ENCODE data around the gene C1QTNF5.

Gene C1QTNF5

GRCh38 chr11:119319700-119320239 lies 20.9 kb downstream of the C1QTNF5 start:
- peak overlapping the region; percentile 91 for H3K27ac ChIP-seq (ENCODE audit: low read depth, low read length)
- no peak overlapping the region for H3K23ac ChIP-seq (ENCODE audit: low read length)
- peak overlapping the region; percentile 11 for H2AK5ac ChIP-seq (ENCODE audit: low read length)
- no peak overlapping the region for H3K9ac ChIP-seq (ENCODE audit: low read length)
- WGBS (ENCODE audit: extremely low coverage, insufficient coverage, insufficient read length): no CpG with 5 or more reads among the region's 11 CpGs
- H3K4me1 ChIP-seq (ENCODE audit: control insufficient read depth in 1 of 2, insufficient read depth in 2 of 2, low read length in 2 of 2): peaks cover 59% of the 10 kb centered on the region in 2 experiments
- peak overlapping the region; percentile 73 for H4K8ac ChIP-seq (ENCODE audit: low read depth, low read length)
- no peaks in the 10 kb centered on the region for H3K9me3 ChIP-seq (ENCODE audit: insufficient read depth, low read depth, low read length)
- H3K79me1 ChIP-seq (ENCODE audit: low read length): peaks cover 49% of the 10 kb centered on the region
- H3K4ac ChIP-seq (ENCODE audit: low read depth, low read length): no peak overlapping the region
- H2AFZ ChIP-seq (ENCODE audit: insufficient read depth, low read length, poor library complexity): no peak overlapping the region
- H3K14ac ChIP-seq (ENCODE audit: low read length): peak overlapping the region; percentile 1
- peaks cover 2% of the 10 kb centered on the region in 2 experiments for H3K36me3 ChIP-seq (ENCODE audit: control insufficient read depth in 1 of 2, insufficient read depth in 2 of 2, low read length in 2 of 2)
- H2BK12ac ChIP-seq (ENCODE audit: low read length): peak overlapping the region; percentile 78
- peak overlapping the region; percentile 9 for H2BK120ac ChIP-seq (ENCODE audit: insufficient read depth, low read length, poor library complexity)
- peaks cover 6% of the 10 kb centered on the region for H3K27me3 ChIP-seq (ENCODE audit: insufficient read depth, low read length)
- H3K4me3 ChIP-seq (ENCODE audit: low read depth, low read length): no peak overlapping the region
- no peak overlapping the region for H4K12ac ChIP-seq (ENCODE audit: low read depth, low read length)
- peak overlapping the region; percentile 84 for H4K91ac ChIP-seq (ENCODE audit: low read depth, low read length)
- H3K79me2 ChIP-seq (ENCODE audit: control insufficient read depth, insufficient read depth, low read length, poor library complexity): peaks cover 5% of the 10 kb centered on the region
- peak overlapping the region; percentile 4 for H3K18ac ChIP-seq (ENCODE audit: low read length)
- no peak overlapping the region for H3K4me2 ChIP-seq (ENCODE audit: low read length)
- H2BK5ac ChIP-seq (ENCODE audit: low read depth, low read length, poor library complexity): peak overlapping the region; percentile 60
- no peak for DNase-seq

- no peak overlapping the region for H3K23ac ChIP-seq (ENCODE audit: low read length)
- peak overlapping the region; percentile 31 for H2AFZ ChIP-seq (ENCODE audit: insufficient read depth, low read length, poor library complexity)
- peak overlapping the region; percentile 19 for H3K4me2 ChIP-seq (ENCODE audit: low read length)
- H3K14ac ChIP-seq (ENCODE audit: low read length): peak overlapping the region; percentile 51
- H2BK5ac ChIP-seq (ENCODE audit: low read depth, low read length, poor library complexity): peak overlapping the region; percentile 60
- peak overlapping the region; percentile 56 for H4K12ac ChIP-seq (ENCODE audit: low read depth, low read length)
- peak overlapping the region; percentile 50 for H2AK5ac ChIP-seq (ENCODE audit: low read length)
- peaks cover 7% of the 10 kb centered on the region in 2 experiments for H3K36me3 ChIP-seq (ENCODE audit: control insufficient read depth in 1 of 2, insufficient read depth in 2 of 2, low read length in 2 of 2)
- peaks cover 49% of the 10 kb centered on the region for H3K79me1 ChIP-seq (ENCODE audit: low read length)
- peak overlapping the region; percentile 84 for H4K91ac ChIP-seq (ENCODE audit: low read depth, low read length)
- no peak overlapping the region for H3K4me3 ChIP-seq (ENCODE audit: low read depth, low read length)
- peak overlapping the region; percentile 68 for H3K18ac ChIP-seq (ENCODE audit: low read length)
- H2BK12ac ChIP-seq (ENCODE audit: low read length): peak overlapping the region; percentile 78
- DNase-seq: peak in 1 of 2 donors; percentile 99
- H3K79me2 ChIP-seq (ENCODE audit: control insufficient read depth, insufficient read depth, low read length, poor library complexity): peaks cover 5% of the 10 kb centered on the region
- peak overlapping the region; percentile 91 for H3K27ac ChIP-seq (ENCODE audit: low read depth, low read length)
- no peaks in the 10 kb centered on the region for H3K9me3 ChIP-seq (ENCODE audit: insufficient read depth, low read depth, low read length)
- no peak overlapping the region for H3K9ac ChIP-seq (ENCODE audit: low read length)
- H4K8ac ChIP-seq (ENCODE audit: low read depth, low read length): peak overlapping the region; percentile 73
- peaks cover 6% of the 10 kb centered on the region for H3K27me3 ChIP-seq (ENCODE audit: insufficient read depth, low read length)
- peaks cover 60 to 61% of the 10 kb centered on the region in 2 experiments for H3K4me1 ChIP-seq (ENCODE audit: control insufficient read depth in 1 of 2, insufficient read depth in 2 of 2, low read length in 2 of 2)
- peak overlapping the region; percentile 9 for H2BK120ac ChIP-seq (ENCODE audit: insufficient read depth, low read length, poor library complexity)
- WGBS (ENCODE audit: extremely low coverage, insufficient coverage, insufficient read length): no CpG with 5 or more reads among the region's 8 CpGs
- H3K4ac ChIP-seq (ENCODE audit: low read depth, low read length): no peak overlapping the region
These were observed 21.5 kb downstream of the C1QTNF5 start for GRCh38 chr11:119319136-119319699.

- H3K9ac ChIP-seq (ENCODE audit: low read length): no peak overlapping the region
- peak overlapping the region; percentile 71 for H4K8ac ChIP-seq (ENCODE audit: low read depth, low read length)
- peak overlapping the region; percentile 84 for H4K91ac ChIP-seq (ENCODE audit: low read depth, low read length)
- DNase-seq: peak; percentile 99 to 100
- peak overlapping the region; percentile 56 for H4K12ac ChIP-seq (ENCODE audit: low read depth, low read length)
- H3K4me1 ChIP-seq (ENCODE audit: control insufficient read depth in 1 of 2, insufficient read depth in 2 of 2, low read length in 2 of 2): peaks cover 60 to 61% of the 10 kb centered on the region in 2 experiments
- peak overlapping the region; percentile 60 for H2BK5ac ChIP-seq (ENCODE audit: low read depth, low read length, poor library complexity)
- H3K27ac ChIP-seq (ENCODE audit: low read depth, low read length): peak overlapping the region; percentile 91
- no peak overlapping the region for H3K4me3 ChIP-seq (ENCODE audit: low read depth, low read length)
- peak overlapping the region; percentile 73 for H2BK120ac ChIP-seq (ENCODE audit: insufficient read depth, low read length, poor library complexity)
- peak overlapping the region; percentile 15 for H3K4ac ChIP-seq (ENCODE audit: low read depth, low read length)
- H2BK12ac ChIP-seq (ENCODE audit: low read length): peak overlapping the region; percentile 78
- peak overlapping the region; percentile 19 for H3K4me2 ChIP-seq (ENCODE audit: low read length)
- peaks cover 9 to 10% of the 10 kb centered on the region in 2 experiments for H3K36me3 ChIP-seq (ENCODE audit: control insufficient read depth in 1 of 2, insufficient read depth in 2 of 2, low read length in 2 of 2)
- H3K79me2 ChIP-seq (ENCODE audit: control insufficient read depth, insufficient read depth, low read length, poor library complexity): peaks cover 5% of the 10 kb centered on the region
- peak overlapping the region; percentile 50 for H2AK5ac ChIP-seq (ENCODE audit: low read length)
- peaks cover 6% of the 10 kb centered on the region for H3K27me3 ChIP-seq (ENCODE audit: insufficient read depth, low read length)
- H3K14ac ChIP-seq (ENCODE audit: low read length): peak overlapping the region; percentile 56
- H3K18ac ChIP-seq (ENCODE audit: low read length): peak overlapping the region; percentile 68
- H3K9me3 ChIP-seq (ENCODE audit: insufficient read depth, low read depth, low read length): no peaks in the 10 kb centered on the region
- H3K23ac ChIP-seq (ENCODE audit: low read length): no peak overlapping the region
- peak overlapping the region; percentile 31 for H2AFZ ChIP-seq (ENCODE audit: insufficient read depth, low read length, poor library complexity)
- H3K79me1 ChIP-seq (ENCODE audit: low read length): peaks cover 49% of the 10 kb centered on the region
- no CpG with 5 or more reads among the region's 22 CpGs for WGBS (ENCODE audit: extremely low coverage, insufficient coverage, insufficient read length)
These were observed 22.2 kb downstream of the C1QTNF5 start for GRCh38 chr11:119318240-119319135.

GRCh38 chr11:119317592-119318239 lies 23.0 kb downstream of the C1QTNF5 start:
- peak overlapping the region; percentile 73 for H2BK120ac ChIP-seq (ENCODE audit: insufficient read depth, low read length, poor library complexity)
- peaks cover 49% of the 10 kb centered on the region for H3K79me1 ChIP-seq (ENCODE audit: low read length)
- H3K79me2 ChIP-seq (ENCODE audit: control insufficient read depth, insufficient read depth, low read length, poor library complexity): peaks cover 5% of the 10 kb centered on the region
- H3K4me3 ChIP-seq (ENCODE audit: low read depth, low read length): no peak overlapping the region
- H3K14ac ChIP-seq (ENCODE audit: low read length): peak overlapping the region; percentile 67
- H3K9ac ChIP-seq (ENCODE audit: low read length): no peak overlapping the region
- peak overlapping the region; percentile 31 for H3K4ac ChIP-seq (ENCODE audit: low read depth, low read length)
- H2BK5ac ChIP-seq (ENCODE audit: low read depth, low read length, poor library complexity): peak overlapping the region; percentile 38
- WGBS (ENCODE audit: extremely low coverage, insufficient coverage, insufficient read length): no CpG with 5 or more reads among the region's 14 CpGs
- H3K23ac ChIP-seq (ENCODE audit: low read length): no peak overlapping the region
- H2AFZ ChIP-seq (ENCODE audit: insufficient read depth, low read length, poor library complexity): peak overlapping the region; percentile 40
- peak overlapping the region; percentile 50 for H4K12ac ChIP-seq (ENCODE audit: low read depth, low read length)
- H3K27ac ChIP-seq (ENCODE audit: low read depth, low read length): peak overlapping the region; percentile 91
- H3K18ac ChIP-seq (ENCODE audit: low read length): peak overlapping the region; percentile 5
- H2AK5ac ChIP-seq (ENCODE audit: low read length): peak overlapping the region; percentile 49
- peaks cover 11 to 13% of the 10 kb centered on the region in 2 experiments for H3K36me3 ChIP-seq (ENCODE audit: control insufficient read depth in 1 of 2, insufficient read depth in 2 of 2, low read length in 2 of 2)
- peak overlapping the region; percentile 7 for H2BK12ac ChIP-seq (ENCODE audit: low read length)
- peak overlapping the region; percentile 57 for H4K91ac ChIP-seq (ENCODE audit: low read depth, low read length)
- H4K8ac ChIP-seq (ENCODE audit: low read depth, low read length): peak overlapping the region; percentile 44
- peaks cover 60 to 61% of the 10 kb centered on the region in 2 experiments for H3K4me1 ChIP-seq (ENCODE audit: control insufficient read depth in 1 of 2, insufficient read depth in 2 of 2, low read length in 2 of 2)
- peak overlapping the region; percentile 54 for H3K4me2 ChIP-seq (ENCODE audit: low read length)
- peaks cover 6% of the 10 kb centered on the region for H3K27me3 ChIP-seq (ENCODE audit: insufficient read depth, low read length)
- peak; percentile 80 to 90 for DNase-seq
- no peaks in the 10 kb centered on the region for H3K9me3 ChIP-seq (ENCODE audit: insufficient read depth, low read depth, low read length)
